Measurements from ENCODE around the gene ACTC1.

- TF ChIP-seq CTCF (conservative IDR thresholded peaks at IDR 0.05) (no peak), EZH2 (IDR thresholded peaks at IDR 0.05; ENCODE audit: low read depth) (no peak)
Measured at GRCh38 chr15:34794590-34795206, 651 bp downstream of the ACTC1 start.

Measured in PC-9 (cell line).